Activated naive CD8-positive, alpha-beta T cell treated with anti-CD3 and anti-CD28 coated beads, Interleukin-2, amount 10 ng/mL, durations not matched to agents 7 days and 5 days (primary cell): ENCODE results near the gene MCOLN2. TPM values are rescaled to one million over a fixed set of nuclear protein-coding genes. Genes with fewer than 3 reads are reported as not detected.

Experiments used
- total RNA-seq, 2 experiments: library from RNA; stranded (reverse); gene quantifications; one replicate each; pipeline ENCODE4 v1.2.3, GENCODE V29; 2021

MCOLN2 gene
- total RNA-seq, 2 experiments from 2014 or later, result 18.8 to 19.9 TPM

Other genes with a start within 250 kb of the MCOLN2 start
- 1 to 10 TPM; 3.2 to 4.2 TPM for gene LPAR3, start 103.9 kb downstream of the MCOLN2 start, total RNA-seq
- gene MCOLN3, start 51.4 kb upstream of the MCOLN2 start, total RNA-seq, result 1 to 10 TPM; 2.1 to 2.2 TPM
- gene SYDE2, start 203.9 kb upstream of the MCOLN2 start, total RNA-seq, result 1 to 10 TPM; 4.1 to 4.6 TPM